SK-N-SH treated with all-trans-retinoic acid at 6 μM for 48 hours (cell line): ENCODE measurements around the gene PGAP1.

Experiments
- ATAC-seq: fragments of 200-7000 bp; cut with Tn5 transposase; 3 replicates; pipeline ENCODE4 v1.9.1; 2020; ENCODE audit warnings: mild to moderate bottlenecking, moderate library complexity
- ARNTL ChIP-seq: fragments of 450-650 bp; formaldehyde crosslinking; IDR thresholded peaks from 2 replicates; pipeline ENCODE4 v1.5.0; 2020; ENCODE audit warnings: low read depth, mild to moderate bottlenecking, moderate library complexity, borderline replicate concordance
- BACH2 ChIP-seq: fragments of 250-450 bp; sonication (Bioruptor Pico); IDR thresholded peaks from 2 replicates; pipeline ENCODE4 v1.9.0; 2021; ENCODE audit warnings: mild to moderate bottlenecking, borderline replicate concordance
- CSDC2 ChIP-seq: fragments of 250-450 bp; sonication (Bioruptor Pico); IDR thresholded peaks from 2 replicates; pipeline ENCODE4 v1.5.0; 2020; ENCODE audit warnings: mild to moderate bottlenecking, moderate library complexity
- ESRRG ChIP-seq: fragments of 250-450 bp; sonication (Bioruptor Pico); IDR thresholded peaks from 2 replicates; pipeline ENCODE4 v1.6.1; 2021; ENCODE audit warnings: mild to moderate bottlenecking
- GLIS3 ChIP-seq: fragments of 250-450 bp; sonication (Bioruptor Pico); IDR thresholded peaks from 2 replicates; pipeline ENCODE4 v1.5.0; 2020; ENCODE audit warnings: mild to moderate bottlenecking, moderate library complexity
- ISL1 ChIP-seq: fragments of 250-450 bp; sonication (Bioruptor Pico); IDR thresholded peaks from 2 replicates; pipeline ENCODE4 v2.1.2; 2022; ENCODE audit warnings: mild to moderate bottlenecking, moderate library complexity
- OSR1 ChIP-seq: fragments of 250-450 bp; sonication (Bioruptor Pico); IDR thresholded peaks from 2 replicates; pipeline ENCODE4 v1.8.0; 2022; ENCODE audit warnings: moderate library complexity, mild to moderate bottlenecking, inconsistent platforms
- PPARA ChIP-seq: fragments of 250-450 bp; sonication (Bioruptor Pico); IDR thresholded peaks from 2 replicates; pipeline ENCODE4 v1.5.0; 2020; ENCODE audit warnings: mild to moderate bottlenecking, borderline replicate concordance
- SNAI2 ChIP-seq: fragments of 250-450 bp; sonication (Bioruptor Pico); IDR thresholded peaks from 2 replicates; pipeline ENCODE4 v1.5.0; 2020; ENCODE audit warnings: mild to moderate bottlenecking, moderate library complexity
- TCF4 ChIP-seq: fragments of 250-450 bp; sonication (Bioruptor Pico); IDR thresholded peaks from 2 replicates; pipeline ENCODE4 v1.8.0; 2021; ENCODE audit warnings: mild to moderate bottlenecking, moderate library complexity, borderline replicate concordance
- TOX ChIP-seq: fragments of 250-450 bp; sonication (Bioruptor Pico); IDR thresholded peaks from 2 replicates; pipeline ENCODE4 v1.8.0; 2021; ENCODE audit warnings: mild to moderate bottlenecking, moderate library complexity, borderline replicate concordance
- ZC3H10 ChIP-seq: fragments of 250-450 bp; sonication (Bioruptor Pico); IDR thresholded peaks from 2 replicates; pipeline ENCODE4 v1.5.1; 2021; ENCODE audit warnings: mild to moderate bottlenecking, moderate library complexity
- ZFP3 ChIP-seq: fragments of 250-450 bp; sonication (Bioruptor Pico); IDR thresholded peaks from 2 replicates; pipeline ENCODE4 v1.5.0; 2020; ENCODE audit warnings: mild to moderate bottlenecking, moderate library complexity
- ZFP30 ChIP-seq: fragments of 450-650 bp; formaldehyde crosslinking; IDR thresholded peaks from 2 replicates; pipeline ENCODE4 v1.5.0; 2022; ENCODE audit warnings: mild to moderate bottlenecking, moderate library complexity
- ZNF565 ChIP-seq: fragments of 450-650 bp; formaldehyde crosslinking; conservative IDR thresholded peaks from 2 replicates; pipeline ENCODE4 v1.5.0; 2020; ENCODE audit warnings: low read depth, mild to moderate bottlenecking, moderate library complexity
- ZNF70 ChIP-seq: fragments of 450-650 bp; formaldehyde crosslinking; IDR thresholded peaks from 2 replicates; pipeline ENCODE4 v1.5.0; 2020; ENCODE audit warnings: mild to moderate bottlenecking, moderate library complexity
- ZNF8 ChIP-seq: fragments of 450-650 bp; formaldehyde crosslinking; IDR thresholded peaks from 2 replicates; pipeline ENCODE4 v1.5.0; 2020; ENCODE audit warnings: mild to moderate bottlenecking, moderate library complexity
- TF ChIP-seq, protein P1 (sequence below): fragments of 250-450 bp; sonication (Bioruptor Pico); IDR thresholded peaks from 2 replicates; pipeline ENCODE4 v1.5.1; 2020; ENCODE audit warnings: low read depth, mild to moderate bottlenecking, moderate library complexity
- TF ChIP-seq, protein P2 (sequence below): fragments of 250-450 bp; sonication (Bioruptor Pico); IDR thresholded peaks from 2 replicates; pipeline ENCODE4 v1.8.0; 2021; ENCODE audit warnings: low read depth, mild to moderate bottlenecking, moderate library complexity, borderline replicate concordance
- TF ChIP-seq, protein P3 (sequence below): fragments of 250-450 bp; sonication (Bioruptor Pico); IDR thresholded peaks from 2 replicates; pipeline ENCODE4 v1.5.0; 2020; ENCODE audit warnings: mild to moderate bottlenecking, moderate library complexity
- TF ChIP-seq, protein P4 (sequence below): fragments of 250-450 bp; sonication (Bioruptor Pico); IDR thresholded peaks from 2 replicates; pipeline ENCODE4 v1.8.0; 2020; ENCODE audit warnings: mild to moderate bottlenecking, moderate library complexity, borderline replicate concordance
- TF ChIP-seq, protein P5 (sequence below): fragments of 250-450 bp; sonication (Bioruptor Pico); IDR thresholded peaks from 2 replicates; pipeline ENCODE4 v1.5.1; 2021; ENCODE audit warnings: mild to moderate bottlenecking, moderate library complexity

The PGAP1 gene

DNA sequence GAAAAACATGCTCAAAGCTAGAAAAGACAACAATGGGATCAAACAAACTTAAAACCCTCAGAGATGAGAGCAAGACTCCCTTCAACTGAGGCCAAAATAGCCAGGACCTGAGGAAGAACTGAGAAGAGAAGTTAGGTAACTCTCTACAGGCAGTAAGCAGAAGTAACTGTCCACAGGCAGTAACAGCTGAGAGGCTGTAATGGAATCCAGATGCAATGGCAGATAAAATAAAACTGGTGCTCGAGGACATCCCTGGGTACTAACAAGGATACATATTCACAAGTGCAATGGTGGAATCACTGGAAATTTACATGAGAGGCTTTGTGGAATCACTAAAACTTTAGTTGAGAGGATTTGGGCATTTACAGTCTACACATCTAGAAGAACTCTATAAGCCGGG lies 86.9 kb downstream of the PGAP1 start:
- ATAC-seq = no peak
- no peak for TF ChIP-seq ESRRG (CRISPR knock-in tag)
- no peak for TF ChIP-seq ZC3H10 (CRISPR knock-in tag)
- no peak for TF ChIP-seq ARNTL
- no peak for TF ChIP-seq ZNF565 (CRISPR knock-in tag)

DNA sequence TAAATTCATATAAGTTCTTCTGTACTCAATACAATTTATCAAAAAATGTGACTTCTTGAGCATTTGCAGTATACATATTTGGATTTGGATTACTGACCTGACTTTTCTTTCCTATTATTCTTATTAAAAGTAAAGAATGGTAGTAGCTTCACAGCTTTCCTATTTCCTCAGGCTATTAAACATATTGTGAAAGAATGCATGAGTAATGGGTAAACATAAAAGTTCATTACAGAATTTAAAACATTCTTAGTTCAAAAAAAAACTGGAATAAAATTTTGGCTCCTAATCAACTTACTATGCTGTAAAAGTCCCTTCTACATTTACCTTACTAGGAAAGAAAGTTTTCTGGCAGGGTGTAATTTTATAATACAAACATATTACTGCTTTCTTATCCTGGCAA lies 90.1 kb downstream of the PGAP1 start:
- no peak for ATAC-seq
- TF ChIP-seq ZNF70 (CRISPR knock-in tag) (no peak), GLIS3 (CRISPR knock-in tag) (no peak), TCF4 (CRISPR knock-in tag) (no peak), TOX (CRISPR knock-in tag) (no peak), OSR1 (CRISPR knock-in tag) (no peak), ZNF565 (CRISPR knock-in tag) (no peak), ZNF8 (CRISPR knock-in tag) (no peak), SNAI2 (CRISPR knock-in tag) (no peak), BACH2 (CRISPR knock-in tag) (no peak), ZC3H10 (CRISPR knock-in tag) (no peak), PPARA (CRISPR knock-in tag) (no peak), ISL1 (no peak), CSDC2 (CRISPR knock-in tag) (no peak), ESRRG (CRISPR knock-in tag) (no peak), ZFP30 (CRISPR knock-in tag) (no peak)
- TF ChIP-seq, protein P1, sequence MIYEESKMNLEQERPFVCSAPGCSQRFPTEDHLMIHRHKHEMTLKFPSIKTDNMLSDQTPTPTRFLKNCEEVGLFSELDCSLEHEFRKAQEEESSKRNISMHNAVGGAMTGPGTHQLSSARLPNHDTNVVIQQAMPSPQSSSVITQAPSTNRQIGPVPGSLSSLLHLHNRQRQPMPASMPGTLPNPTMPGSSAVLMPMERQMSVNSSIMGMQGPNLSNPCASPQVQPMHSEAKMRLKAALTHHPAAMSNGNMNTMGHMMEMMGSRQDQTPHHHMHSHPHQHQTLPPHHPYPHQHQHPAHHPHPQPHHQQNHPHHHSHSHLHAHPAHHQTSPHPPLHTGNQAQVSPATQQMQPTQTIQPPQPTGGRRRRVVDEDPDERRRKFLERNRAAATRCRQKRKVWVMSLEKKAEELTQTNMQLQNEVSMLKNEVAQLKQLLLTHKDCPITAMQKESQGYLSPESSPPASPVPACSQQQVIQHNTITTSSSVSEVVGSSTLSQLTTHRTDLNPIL (CRISPR knock-in tag) = no peak
- TF ChIP-seq, protein P2, sequence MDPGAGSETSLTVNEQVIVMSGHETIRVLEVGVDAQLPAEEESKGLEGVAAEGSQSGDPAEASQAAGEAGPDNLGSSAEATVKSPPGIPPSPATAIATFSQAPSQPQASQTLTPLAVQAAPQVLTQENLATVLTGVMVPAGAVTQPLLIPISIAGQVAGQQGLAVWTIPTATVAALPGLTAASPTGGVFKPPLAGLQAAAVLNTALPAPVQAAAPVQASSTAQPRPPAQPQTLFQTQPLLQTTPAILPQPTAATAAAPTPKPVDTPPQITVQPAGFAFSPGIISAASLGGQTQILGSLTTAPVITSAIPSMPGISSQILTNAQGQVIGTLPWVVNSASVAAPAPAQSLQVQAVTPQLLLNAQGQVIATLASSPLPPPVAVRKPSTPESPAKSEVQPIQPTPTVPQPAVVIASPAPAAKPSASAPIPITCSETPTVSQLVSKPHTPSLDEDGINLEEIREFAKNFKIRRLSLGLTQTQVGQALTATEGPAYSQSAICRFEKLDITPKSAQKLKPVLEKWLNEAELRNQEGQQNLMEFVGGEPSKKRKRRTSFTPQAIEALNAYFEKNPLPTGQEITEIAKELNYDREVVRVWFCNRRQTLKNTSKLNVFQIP = no peak
- TF ChIP-seq, protein P3, sequence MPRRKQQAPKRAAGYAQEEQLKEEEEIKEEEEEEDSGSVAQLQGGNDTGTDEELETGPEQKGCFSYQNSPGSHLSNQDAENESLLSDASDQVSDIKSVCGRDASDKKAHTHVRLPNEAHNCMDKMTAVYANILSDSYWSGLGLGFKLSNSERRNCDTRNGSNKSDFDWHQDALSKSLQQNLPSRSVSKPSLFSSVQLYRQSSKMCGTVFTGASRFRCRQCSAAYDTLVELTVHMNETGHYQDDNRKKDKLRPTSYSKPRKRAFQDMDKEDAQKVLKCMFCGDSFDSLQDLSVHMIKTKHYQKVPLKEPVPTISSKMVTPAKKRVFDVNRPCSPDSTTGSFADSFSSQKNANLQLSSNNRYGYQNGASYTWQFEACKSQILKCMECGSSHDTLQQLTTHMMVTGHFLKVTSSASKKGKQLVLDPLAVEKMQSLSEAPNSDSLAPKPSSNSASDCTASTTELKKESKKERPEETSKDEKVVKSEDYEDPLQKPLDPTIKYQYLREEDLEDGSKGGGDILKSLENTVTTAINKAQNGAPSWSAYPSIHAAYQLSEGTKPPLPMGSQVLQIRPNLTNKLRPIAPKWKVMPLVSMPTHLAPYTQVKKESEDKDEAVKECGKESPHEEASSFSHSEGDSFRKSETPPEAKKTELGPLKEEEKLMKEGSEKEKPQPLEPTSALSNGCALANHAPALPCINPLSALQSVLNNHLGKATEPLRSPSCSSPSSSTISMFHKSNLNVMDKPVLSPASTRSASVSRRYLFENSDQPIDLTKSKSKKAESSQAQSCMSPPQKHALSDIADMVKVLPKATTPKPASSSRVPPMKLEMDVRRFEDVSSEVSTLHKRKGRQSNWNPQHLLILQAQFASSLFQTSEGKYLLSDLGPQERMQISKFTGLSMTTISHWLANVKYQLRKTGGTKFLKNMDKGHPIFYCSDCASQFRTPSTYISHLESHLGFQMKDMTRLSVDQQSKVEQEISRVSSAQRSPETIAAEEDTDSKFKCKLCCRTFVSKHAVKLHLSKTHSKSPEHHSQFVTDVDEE (CRISPR knock-in tag) = no peak
- TF ChIP-seq, all 23 proteins: peak for 0

DNA sequence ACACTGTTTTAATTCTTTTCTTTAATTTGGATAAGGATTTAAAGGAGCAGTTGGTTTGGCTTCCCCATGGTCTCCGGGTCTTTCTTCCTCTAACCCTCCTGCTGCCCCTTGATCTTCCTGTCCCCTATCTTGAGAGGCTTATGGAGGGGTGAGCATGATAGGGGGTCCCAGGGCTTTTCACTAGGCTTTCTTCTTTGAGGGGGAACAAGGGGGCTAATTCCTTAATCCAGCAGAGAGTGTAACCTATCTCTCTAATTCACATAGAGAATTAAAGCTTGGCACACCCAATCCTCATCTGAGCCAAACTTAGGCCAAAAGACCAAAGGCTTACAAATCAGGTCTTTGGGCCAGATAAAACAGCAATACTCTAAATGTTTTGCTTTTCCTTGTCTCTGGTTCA lies 95.8 kb downstream of the PGAP1 start:
- ATAC-seq = no peak

More for the DNA sequence above, 95.8 kb downstream of the PGAP1 start:
- TF ChIP-seq TOX (CRISPR knock-in tag) = no peak
- no peak for TF ChIP-seq ZFP3
- no peak for TF ChIP-seq ARNTL
- TF ChIP-seq, protein P4, sequence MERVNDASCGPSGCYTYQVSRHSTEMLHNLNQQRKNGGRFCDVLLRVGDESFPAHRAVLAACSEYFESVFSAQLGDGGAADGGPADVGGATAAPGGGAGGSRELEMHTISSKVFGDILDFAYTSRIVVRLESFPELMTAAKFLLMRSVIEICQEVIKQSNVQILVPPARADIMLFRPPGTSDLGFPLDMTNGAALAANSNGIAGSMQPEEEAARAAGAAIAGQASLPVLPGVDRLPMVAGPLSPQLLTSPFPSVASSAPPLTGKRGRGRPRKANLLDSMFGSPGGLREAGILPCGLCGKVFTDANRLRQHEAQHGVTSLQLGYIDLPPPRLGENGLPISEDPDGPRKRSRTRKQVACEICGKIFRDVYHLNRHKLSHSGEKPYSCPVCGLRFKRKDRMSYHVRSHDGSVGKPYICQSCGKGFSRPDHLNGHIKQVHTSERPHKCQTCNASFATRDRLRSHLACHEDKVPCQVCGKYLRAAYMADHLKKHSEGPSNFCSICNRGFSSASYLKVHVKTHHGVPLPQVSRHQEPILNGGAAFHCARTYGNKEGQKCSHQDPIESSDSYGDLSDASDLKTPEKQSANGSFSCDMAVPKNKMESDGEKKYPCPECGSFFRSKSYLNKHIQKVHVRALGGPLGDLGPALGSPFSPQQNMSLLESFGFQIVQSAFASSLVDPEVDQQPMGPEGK (CRISPR knock-in tag) = no peak
- no peak for TF ChIP-seq ESRRG (CRISPR knock-in tag)
- TF ChIP-seq ZNF70 (CRISPR knock-in tag) = no peak
- TF ChIP-seq, protein P5, sequence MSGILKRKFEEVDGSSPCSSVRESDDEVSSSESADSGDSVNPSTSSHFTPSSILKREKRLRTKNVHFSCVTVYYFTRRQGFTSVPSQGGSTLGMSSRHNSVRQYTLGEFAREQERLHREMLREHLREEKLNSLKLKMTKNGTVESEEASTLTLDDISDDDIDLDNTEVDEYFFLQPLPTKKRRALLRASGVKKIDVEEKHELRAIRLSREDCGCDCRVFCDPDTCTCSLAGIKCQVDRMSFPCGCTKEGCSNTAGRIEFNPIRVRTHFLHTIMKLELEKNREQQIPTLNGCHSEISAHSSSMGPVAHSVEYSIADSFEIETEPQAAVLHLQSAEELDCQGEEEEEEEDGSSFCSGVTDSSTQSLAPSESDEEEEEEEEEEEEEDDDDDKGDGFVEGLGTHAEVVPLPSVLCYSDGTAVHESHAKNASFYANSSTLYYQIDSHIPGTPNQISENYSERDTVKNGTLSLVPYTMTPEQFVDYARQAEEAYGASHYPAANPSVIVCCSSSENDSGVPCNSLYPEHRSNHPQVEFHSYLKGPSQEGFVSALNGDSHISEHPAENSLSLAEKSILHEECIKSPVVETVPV (CRISPR knock-in tag) = no peak
- TF ChIP-seq ZFP30 (CRISPR knock-in tag) = no peak
- TF ChIP-seq BACH2 (CRISPR knock-in tag) = no peak
- no peak for TF ChIP-seq PPARA (CRISPR knock-in tag)
